IMR-90 (cell line): ENCODE measurements around the gene PSMD11. TPM values are rescaled to one million over a fixed set of nuclear protein-coding genes. Genes with fewer than 3 reads are reported as not detected.

ENCODE experiments used
- ATAC-seq: fragments of 200-7000 bp; cut with Tn5 transposase; 2 replicates; pipeline ENCODE4 v1.9.1; 2020; ENCODE audit warnings: low read depth, mild to moderate bottlenecking, moderate library complexity
- BruUV-seq: library from RNA; stranded (reverse); fragments of 400-500 nt; replicated peaks from 2 replicates; lab custom pipeline; 2021; lab: Mats Ljungman, UMichigan
- CTCF ChIA-PET: fragments of 300-600 bp; formaldehyde crosslinking; extraction: SDS; loops from one replicate; lab custom pipeline; 2021; ENCODE audit warnings: antibody characterized with exemption; lab: Yijun Ruan, JAX
- POLR2A ChIA-PET: fragments of 300-600 bp; sonication (Branson Sonifier 250); formaldehyde crosslinking; loops from one replicate; lab custom pipeline; 2022; ENCODE audit warnings: antibody characterized with exemption; ENCODE audit not compliant: unreplicated experiment; lab: Charles Lee
- DNase-seq: peaks from one replicate; pipeline ENCODE4 v3.0.0; 2013
- H2AFZ ChIP-seq: replicated peaks from 2 replicates; pipeline ENCODE3; 2013; ENCODE audit warnings: low read length, mild to moderate bottlenecking; ENCODE audit not compliant: poor library complexity
- H2AK5ac ChIP-seq: 2 replicates; pipeline ENCODE4 v1.6.1; 2013; ENCODE audit warnings: low read depth, low read length, inconsistent platforms
- H2AK9ac ChIP-seq: replicated peaks from 2 replicates; pipeline ENCODE3; 2013; ENCODE audit warnings: mild to moderate bottlenecking, low read depth, low read length, moderate library complexity; ENCODE audit not compliant: poor library complexity
- H2BK120ac ChIP-seq: 2 replicates; pipeline ENCODE4 v1.6.1; 2013; ENCODE audit warnings: low read depth, low read length, inconsistent platforms
- H2BK15ac ChIP-seq: 3 replicates; pipeline ENCODE4 v1.6.1; 2013; ENCODE audit warnings: low read depth, low read length, inconsistent platforms
- H2BK20ac ChIP-seq: 2 replicates; pipeline ENCODE4 v1.6.1; 2013; ENCODE audit warnings: low read depth, mild to moderate bottlenecking, inconsistent platforms, low read length, moderate library complexity
- H2BK5ac ChIP-seq: 2 replicates; pipeline ENCODE4 v1.6.1; 2013; ENCODE audit warnings: mild to moderate bottlenecking, low read depth, low read length, inconsistent platforms; ENCODE audit not compliant: poor library complexity, severe bottlenecking
- H3K14ac ChIP-seq: replicated peaks from 2 replicates; pipeline ENCODE4 v1.6.1; 2013; ENCODE audit warnings: low read depth, low read length, inconsistent platforms
- H3K18ac ChIP-seq: 2 replicates; pipeline ENCODE4 v1.6.1; 2013; ENCODE audit warnings: low read depth, low read length, control low read depth
- H3K23ac ChIP-seq: 2 replicates; pipeline ENCODE4 v1.6.1; 2013; ENCODE audit warnings: low read depth, low read length, inconsistent platforms
- H3K27ac ChIP-seq: 2 replicates; pipeline ENCODE4 v1.5.1; 2013; ENCODE audit warnings: mild to moderate bottlenecking, control low read depth, low read length; ENCODE audit not compliant: insufficient read depth
- H3K27me3 ChIP-seq: 2 replicates; pipeline ENCODE4 v1.6.1; 2013; ENCODE audit warnings: low read length; ENCODE audit not compliant: control insufficient read depth, insufficient read depth
- H3K36me3 ChIP-seq: 2 replicates; pipeline ENCODE4 v1.6.1; 2013; ENCODE audit warnings: low read length, mixed read lengths; ENCODE audit not compliant: control insufficient read depth, insufficient read depth
- H3K4ac ChIP-seq: 2 replicates; pipeline ENCODE4 v1.6.1; 2013; ENCODE audit warnings: low read depth, low read length, inconsistent platforms
- H3K4me1 ChIP-seq: 2 replicates; pipeline ENCODE4 v1.6.1; 2013; ENCODE audit warnings: low read length, mixed read lengths; ENCODE audit not compliant: control insufficient read depth, insufficient read depth
- H3K4me2 ChIP-seq: 2 replicates; pipeline ENCODE4 v1.6.1; 2013; ENCODE audit warnings: low read depth, mild to moderate bottlenecking, control low read depth, low read length, moderate library complexity
- H3K4me3 ChIP-seq: 2 replicates; pipeline ENCODE4 v1.5.1; 2013; ENCODE audit warnings: low read depth, mild to moderate bottlenecking, control low read depth, low read length, moderate library complexity; ENCODE audit not compliant: insufficient read depth
- H3K56ac ChIP-seq: 2 replicates; pipeline ENCODE4 v1.6.1; 2013; ENCODE audit warnings: low read length, inconsistent platforms; ENCODE audit not compliant: insufficient read depth; ENCODE audit errors: extremely low read depth
- H3K79me1 ChIP-seq, 2 experiments: 2 replicates each; pipeline ENCODE4 v1.6.1; 2013; ENCODE audit warnings: low read length in 2 of 2, inconsistent platforms in 1 of 2, low read depth in 1 of 2
- H3K9ac ChIP-seq: 2 replicates; pipeline ENCODE4 v1.6.1; 2013; ENCODE audit warnings: low read depth, low read length, control low read depth
- H3K9me1 ChIP-seq: 2 replicates; pipeline ENCODE4 v1.6.1; 2013; ENCODE audit warnings: low read length, inconsistent platforms; ENCODE audit not compliant: insufficient read depth
- H3K9me3 ChIP-seq: 2 replicates; pipeline ENCODE4 v1.6.1; 2013; ENCODE audit warnings: low read length; ENCODE audit not compliant: control insufficient read depth, insufficient read depth
- H4K20me1 ChIP-seq: 2 replicates; pipeline ENCODE4 v1.6.1; 2013; ENCODE audit warnings: low read length, inconsistent platforms; ENCODE audit not compliant: insufficient read depth
- H4K5ac ChIP-seq: 2 replicates; pipeline ENCODE4 v1.6.1; 2013; ENCODE audit warnings: mild to moderate bottlenecking, low read depth, low read length, control low read depth
- H4K8ac ChIP-seq, 2 experiments: 2 replicates each; pipeline ENCODE4 v1.6.1; 2013; ENCODE audit warnings: low read depth in 2 of 2, low read length in 2 of 2, control low read depth in 1 of 2, inconsistent platforms in 1 of 2
- H4K91ac ChIP-seq: 2 replicates; pipeline ENCODE4 v1.6.1; 2013; ENCODE audit warnings: low read depth, low read length, inconsistent platforms; ENCODE audit not compliant: insufficient read depth
- CTCF ChIP-seq: conservative IDR thresholded peaks from 2 replicates; pipeline ENCODE4 v1.5.1; 2012; ENCODE audit warnings: mild to moderate bottlenecking, low read depth, low read length, improper control_type of control experiment
- MAFK ChIP-seq: IDR thresholded peaks from 2 replicates; pipeline ENCODE4 v1.6.1; 2012; ENCODE audit warnings: low read depth, low read length, improper control_type of control experiment
- MAZ ChIP-seq: IDR thresholded peaks from 2 replicates; pipeline ENCODE4 v1.6.1; 2012; ENCODE audit warnings: low read depth, mild to moderate bottlenecking, low read length, improper control_type of control experiment, moderate library complexity, borderline replicate concordance
- NFE2L2 ChIP-seq: fragments of 150-350 bp; IDR thresholded peaks from 2 replicates; pipeline ENCODE4 v1.6.1; 2016; ENCODE audit warnings: low read depth, mild to moderate bottlenecking, low read length
- POLR2A ChIP-seq: IDR thresholded peaks from 2 replicates; pipeline ENCODE4 v1.6.1; 2012; ENCODE audit warnings: mild to moderate bottlenecking, low read depth, low read length
- RFX5 ChIP-seq: IDR thresholded peaks from 2 replicates; pipeline ENCODE4 v1.8.0; 2012; ENCODE audit warnings: low read depth, mild to moderate bottlenecking, low read length, moderate library complexity
- WGBS, 2 experiments: methylation state at CpG; one replicate each; pipeline versions ENCODE4 v1.1.5 to v1.1.7; 2013; ENCODE audit warnings: missing lambda C conversion rate in 2 of 2; ENCODE audit not compliant: insufficient read length in 1 of 2; ENCODE audit errors: extremely low coverage in 2 of 2; 5-methylcytosine and 5-hydroxymethylcytosine counted together
- dilution Hi-C: fragments of 300-500 bp; cut with HindIII; formaldehyde crosslinking; loops from one replicate; pipeline ENCODE4 v1.14.3; 2018; ENCODE audit warnings: low sequenced_read_pairs; ENCODE audit not compliant: unreplicated experiment
- in situ Hi-C: fragments of 300-500 bp; cut with MboI; formaldehyde crosslinking; loops from 3 replicates; pipeline ENCODE4 v1.14.3; 2019; ENCODE audit warnings: low sequenced_read_pairs, inconsistent platforms, mixed read lengths
- intact Hi-C: fragments of 100-400 bp; cut with micrococcal nuclease; formaldehyde crosslinking; loops from 2 replicates; pipeline ENCODE4 v1.10.0; 2022
- polyA plus RNA-seq, 3 experiments: library from polyadenylated mRNA; depleted of rRNA; stranded (reverse); fragments of >200 nt; gene quantifications; 2 replicates each; pipeline ENCODE4 v1.2.3, GENCODE V29; 2012; ENCODE audit warnings: low replicate concordance in 1 of 3
- total RNA-seq: library from RNA; depleted of rRNA; stranded (reverse); fragments of >200 nt; gene quantifications from 2 replicates; pipeline ENCODE4 v1.2.3, GENCODE V29; 2012

PSMD11 gene
- total and polyA plus RNA-seq, 2 of the 4 experiments (the other 2 are of a cell fraction), result 64.7 to 85.9 TPM

DNA sequence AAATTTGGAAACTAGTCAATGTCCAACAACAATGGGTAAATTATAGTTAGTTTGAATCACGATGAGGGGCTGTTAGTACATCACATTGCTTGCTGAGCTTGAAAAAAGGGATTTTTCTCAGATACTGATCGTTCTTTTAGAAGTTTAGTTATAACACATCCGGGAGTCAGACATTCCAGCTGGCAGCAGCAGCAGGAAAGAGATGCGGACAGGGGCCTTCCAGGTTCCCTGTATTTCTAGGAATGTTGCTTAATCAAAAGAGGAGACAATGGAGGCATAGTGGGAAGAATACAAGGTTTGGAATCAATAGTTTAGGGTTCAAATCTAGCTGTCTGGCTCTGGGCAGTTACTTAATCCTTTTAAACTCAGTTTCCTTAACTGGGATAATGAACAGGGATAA is 70.3 kb downstream of the PSMD11 start:
- BruUV-seq, result no TSS peak
- Histone ChIP-seq H3K23ac (no peak overlapping the region), H3K4me2 (no peak overlapping the region), H3K18ac (no peak overlapping the region), H4K8ac (no peak overlapping the region), H3K36me3 (no peaks in the 10 kb centered on the region), H4K91ac (no peak overlapping the region), H4K20me1 (no peaks in the 10 kb centered on the region), H2BK120ac (no peak overlapping the region), H3K4ac (no peak overlapping the region), H3K27ac (no peak overlapping the region), H3K4me1 (no peaks in the 10 kb centered on the region; the same call in 1 of the 2 replicates), H3K9me3 (no peaks in the 10 kb centered on the region), H2AFZ (no peak overlapping the region), H3K14ac (no peak overlapping the region), H2AK5ac (no peak overlapping the region), H2AK9ac (no peak overlapping the region), H2BK5ac (no peak overlapping the region), H3K56ac (no peak overlapping the region), H3K4me3 (no peak overlapping the region), H4K5ac (no peak overlapping the region), H3K79me1 (no peaks in the 10 kb centered on the region), H3K9me1 (peaks cover 2% of the 10 kb centered on the region; the same call in 1 of the 2 replicates), H2BK20ac (no peak overlapping the region), H3K27me3 (peaks cover 29% of the 10 kb centered on the region), H3K9ac (no peak overlapping the region), H2BK15ac (no peak overlapping the region)
- no peak for DNase-seq
- ChIA-PET POLR2A (interaction anchor here (0.6 kb wide), 1 partner anchor 10 kb away, joined by 3 read pairs; no protein-coding TSS in a partner anchor), CTCF (no interaction called here)
- no peak for ATAC-seq
- 42% methylated on average over 2 of the region's 4 CpGs; no CpG with 5 or more reads in 1 of the 2 experiments for WGBS, 2 experiments
- in situ Hi-C loops (no loop called here), intact Hi-C loops (no loop called here), dilution Hi-C loops (no loop called here)
- TF ChIP-seq MAFK (no peak), CTCF (no peak), MAZ (no peak), NFE2L2 (no peak), POLR2A (no peak), RFX5 (no peak)
